ENCODE results near the gene CIAO2B.

DNA sequence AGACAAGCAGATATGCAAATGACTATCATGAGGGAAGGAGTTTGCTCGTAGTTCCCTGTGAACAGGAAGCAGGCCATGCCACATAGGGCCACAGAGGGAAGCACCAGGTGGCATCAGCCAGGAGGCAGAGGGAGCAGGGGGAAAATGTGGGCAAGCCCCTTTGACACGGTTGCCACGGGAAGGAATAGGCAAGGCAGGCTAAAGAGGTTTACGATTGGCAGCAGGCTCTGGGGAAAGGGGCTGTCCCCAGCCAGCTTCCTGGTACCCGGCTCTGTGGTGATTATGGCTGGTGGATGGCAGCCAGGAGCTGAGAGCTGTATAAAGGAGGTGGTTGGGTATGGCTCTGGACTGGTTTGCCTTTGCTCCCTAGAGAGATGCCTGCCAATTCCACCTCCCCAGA lies 27.7 kb upstream of the CIAO2B start:
- TF ChIP-seq ZFP3 (CRISPR knock-in tag; IDR thresholded peaks at IDR 0.05) (no peak), ZFP30 (CRISPR knock-in tag; IDR thresholded peaks at IDR 0.05) (no peak), PATZ1 (CRISPR knock-in tag; IDR thresholded peaks at IDR 0.05; ENCODE audit: borderline replicate concordance) (no peak), RARB (CRISPR knock-in tag; IDR thresholded peaks at IDR 0.05) (no peak)
